ENCODE measurements around the gene PLXNA2. TPM values are rescaled to one million over a fixed set of nuclear protein-coding genes. Genes with fewer than 3 reads are reported as not detected.

Gene PLXNA2
- total and polyA plus RNA-seq, 2 donors (not counting 3 experiments of a cell fraction or from before 2014, with no cell fraction given), result 42.6 to 229 TPM

GRCh38 chr1:208256091-208256490 lies 11.9 kb upstream of the PLXNA2 start:
- CTCF ChIA-PET, result interaction anchor here (1.3 kb wide), 1 partner anchor 11 kb away, joined by 4 read pairs; no protein-coding TSS in a partner anchor
- H3K9me1 ChIP-seq (replicated peaks; ENCODE audit: control insufficient read depth, extremely low read depth, insufficient read depth, low read length), result peaks cover 2% of the 10 kb centered on the region
- H3K9ac ChIP-seq (replicated peaks; ENCODE audit: extremely low read depth, insufficient read depth, low read length), result no peak overlapping the region
- BruUV-seq (replicated peaks), result no TSS peak
- no peaks in the 10 kb centered on the region for H4K20me1 ChIP-seq (replicated peaks; ENCODE audit: control insufficient read depth, extremely low read depth, insufficient read depth, low read length)
- intact Hi-C loops (cut with micrococcal nuclease), result no loop called here
- peaks cover 38 to 55% of the 10 kb centered on the region in 2 experiments for H3K27me3 ChIP-seq (ENCODE audit: control insufficient read depth in 2 of 2, insufficient read depth in 2 of 2, low read length in 2 of 2)
- H3K36me3 ChIP-seq (ENCODE audit: control insufficient read depth in 2 of 2, extremely low read depth in 1 of 2, insufficient read depth in 2 of 2, low read length in 2 of 2), result no peaks in the 10 kb centered on the region
- no peaks in the 10 kb centered on the region for H3K79me2 ChIP-seq (ENCODE audit: control insufficient read depth, insufficient read depth, low read length)
- no peak overlapping the region for H3K4me3 ChIP-seq (replicated peaks in 1 of 3; ENCODE audit: insufficient read depth in 1 of 3, low read depth in 1 of 3, low read length in 3 of 3)
- POLR2A ChIA-PET, result no interaction called here
- H3K4me2 ChIP-seq (ENCODE audit: insufficient read depth, low read length), result no peak overlapping the region
- DNase-seq (ENCODE audit: low read depth, low spot score) (no peak), FAIRE-seq (no peak)
- no peaks in the 10 kb centered on the region for H3K9me3 ChIP-seq (replicated peaks; ENCODE audit: control insufficient read depth, insufficient read depth, low read length)
- H3K4me1 ChIP-seq (ENCODE audit: control insufficient read depth, extremely low read depth, insufficient read depth, low read length), result no peaks in the 10 kb centered on the region
- H3K27ac ChIP-seq (ENCODE audit: insufficient read depth, low read depth, low read length), result no peak overlapping the region
- no peak overlapping the region for H2AFZ ChIP-seq (ENCODE audit: low read depth, low read length)
- no peak for TF ChIP-seq EZH2 (IDR thresholded peaks at IDR 0.05; ENCODE audit: borderline replicate concordance, low read depth, low read length, severe bottlenecking)
- no peak for TF ChIP-seq FOS (IDR thresholded peaks at IDR 0.05; ENCODE audit: borderline replicate concordance, insufficient read depth, low read length)
- no peak for TF ChIP-seq CTCF (IDR thresholded peaks at IDR 0.05; ENCODE audit: extremely low read depth in 1 of 2, insufficient read depth in 1 of 2, low read depth in 1 of 2, low read length in 2 of 2)
- TF ChIP-seq JUN (IDR thresholded peaks at IDR 0.05; ENCODE audit: borderline replicate concordance, insufficient read depth, insufficient read length, low read depth), result no peak
- TF ChIP-seq MAX (IDR thresholded peaks at IDR 0.05; ENCODE audit: insufficient read depth, insufficient read length), result no peak
- TF ChIP-seq POLR2AphosphoS5 (IDR thresholded peaks at IDR 0.05; ENCODE audit: insufficient read depth, low read depth, low read length), result no peak
- TF ChIP-seq GATA2 (IDR thresholded peaks at IDR 0.05; ENCODE audit: insufficient read depth, insufficient read length, low read depth, low read length), result no peak
- TF ChIP-seq MYC (IDR thresholded peaks at IDR 0.05; ENCODE audit: low read depth, low read length), result no peak
- no peak for TF ChIP-seq POLR2A (IDR thresholded peaks at IDR 0.05; ENCODE audit: low read depth, low read length)
- dilution Hi-C loops (cut with MboI; ENCODE audit: extremely low pct_ligation_motif_present, low sequenced_read_pairs), result no loop called here
